Gastroesophageal sphincter (tissue), 3 donors: ENCODE data around the gene ZBTB7C.

Source experiments
- CTCF ChIP-seq, 4 experiments: fragments of 200-600 bp in 2 of 4; fragments of 450-650 bp in 2 of 4; sonication (generic) in 1 of 4; IDR thresholded peaks; one replicate each; pipeline ENCODE4 v1.5.1; 2017 to 2019; ENCODE audit warnings: antibody characterized with exemption in 4 of 4, mild to moderate bottlenecking in 2 of 4, moderate library complexity in 2 of 4
- EP300 ChIP-seq: sonication (generic); formaldehyde crosslinking; IDR thresholded peaks from one replicate; pipeline ENCODE4 v1.6.1; 2017; ENCODE audit warnings: antibody characterized with exemption, mild to moderate bottlenecking
- POLR2A ChIP-seq, 2 donors: fragments of 450-650 bp; IDR thresholded peaks; one replicate each; pipeline ENCODE4 v1.6.1; 2017; ENCODE audit warnings: antibody characterized with exemption in 2 of 2, mild to moderate bottlenecking in 2 of 2, moderate library complexity in 1 of 2
- POLR2AphosphoS5 ChIP-seq: sonication (generic); formaldehyde crosslinking; IDR thresholded peaks from one replicate; pipeline ENCODE4 v1.6.1; 2017; ENCODE audit warnings: antibody characterized with exemption

DNA sequence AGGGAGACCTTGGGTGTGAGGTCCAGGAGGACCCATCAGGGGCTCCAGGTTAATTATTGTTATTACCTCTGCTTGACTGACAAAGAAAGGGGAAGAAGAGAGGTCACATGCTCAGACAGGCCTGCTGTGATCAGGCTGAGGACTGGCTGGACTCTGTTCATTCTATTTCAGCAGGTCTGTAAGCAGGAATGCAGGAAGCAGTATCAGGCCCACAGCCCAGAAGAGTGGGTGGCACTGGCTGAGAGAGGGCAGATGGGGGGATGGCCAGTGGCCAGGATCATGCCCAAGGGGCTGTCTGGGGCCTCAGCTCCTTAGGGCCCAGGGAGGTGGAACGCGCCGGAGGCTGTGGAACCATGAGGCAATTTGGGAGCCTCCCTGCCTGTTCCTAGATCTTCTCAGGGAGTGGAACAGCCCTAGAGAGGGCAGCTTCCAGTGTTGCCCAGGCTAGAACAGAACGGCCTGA, 43.7 kb upstream of the ZBTB7C start:
- TF ChIP-seq CTCF (IDR thresholded peaks at IDR 0.05) (no peak), POLR2A (IDR thresholded peaks at IDR 0.05) (no peak), EP300 (no peak), POLR2AphosphoS5 (no peak)
